Fibroblast of lung (primary cell): ENCODE measurements around the gene NFIC. TPM values are rescaled to one million over a fixed set of nuclear protein-coding genes. Genes with fewer than 3 reads are reported as not detected.

Source experiments
- DNase-seq, 2 donors: peaks; one replicate each; pipeline versions ENCODE4 v3.0.0 to v3.0.0-alpha.2; 2010; ENCODE audit warnings: low read depth in 2 of 2
- H2AFZ ChIP-seq: 2 replicates; pipeline ENCODE4 v1.5.1; 2012; ENCODE audit warnings: low read length, control low read depth, inconsistent platforms
- H3K27ac ChIP-seq: 2 replicates; pipeline ENCODE4 v1.5.1; 2011; ENCODE audit warnings: low read length, control low read depth; ENCODE audit not compliant: insufficient read depth
- H3K27me3 ChIP-seq: 2 replicates; pipeline ENCODE4 v1.5.1; 2011; ENCODE audit warnings: mild to moderate bottlenecking, low read length; ENCODE audit not compliant: control insufficient read depth, insufficient read depth
- H3K36me3 ChIP-seq: 2 replicates; pipeline ENCODE4 v1.5.1; 2011; ENCODE audit warnings: low read length; ENCODE audit not compliant: control insufficient read depth, insufficient read depth
- H3K4me1 ChIP-seq: 2 replicates; pipeline ENCODE4 v1.5.1; 2011; ENCODE audit warnings: low read length; ENCODE audit not compliant: control insufficient read depth, insufficient read depth; ENCODE audit errors: extremely low read depth
- H3K4me2 ChIP-seq: 2 replicates; pipeline ENCODE4 v1.5.1; 2011; ENCODE audit warnings: low read length, control low read depth; ENCODE audit not compliant: insufficient read depth; ENCODE audit errors: extremely low read depth
- H3K4me3 ChIP-seq, 4 experiments: fragments of 200-600 bp in 1 of 4; sonication (generic) in 1 of 4; replicated peaks in 1 of 4; 2 replicates each; pipeline ENCODE4 v1.5.1; 2011 to 2016; ENCODE audit warnings: low read length in 4 of 4, low read depth in 3 of 4, mild to moderate bottlenecking in 3 of 4, control low read depth in 2 of 4, inconsistent platforms in 1 of 4, mixed read lengths in 1 of 4; ENCODE audit not compliant: insufficient read depth in 1 of 4; ENCODE audit errors: control extremely low read depth in 1 of 4
- H3K79me2 ChIP-seq: 2 replicates; pipeline ENCODE4 v1.5.1; 2012; ENCODE audit warnings: mild to moderate bottlenecking, low read length, inconsistent platforms; ENCODE audit not compliant: control insufficient read depth, insufficient read depth
- H3K9ac ChIP-seq: 2 replicates; pipeline ENCODE4 v1.5.1; 2011; ENCODE audit warnings: mild to moderate bottlenecking, low read length, control low read depth; ENCODE audit not compliant: insufficient read depth
- H3K9me3 ChIP-seq: 2 replicates; pipeline ENCODE4 v1.5.1; 2012; ENCODE audit warnings: low read depth, low read length; ENCODE audit not compliant: control insufficient read depth, insufficient read depth
- H4K20me1 ChIP-seq: 2 replicates; pipeline ENCODE4 v1.5.1; 2011; ENCODE audit warnings: low read length; ENCODE audit not compliant: control insufficient read depth, insufficient read depth; ENCODE audit errors: extremely low read depth
- CTCF ChIP-seq, 2 donors: IDR thresholded peaks in 1 of 2; conservative IDR thresholded peaks in 1 of 2; 1 replicate in 1 of 2; 2 replicates in 1 of 2; pipeline ENCODE4 v1.5.1; 2011 to 2012; ENCODE audit warnings: low read length in 2 of 2, control low read depth in 1 of 2, inconsistent platforms in 1 of 2, low read depth in 1 of 2, mild to moderate bottlenecking in 1 of 2
- EZH2 ChIP-seq: IDR thresholded peaks from 2 replicates; pipeline ENCODE4 v1.5.1; 2012; ENCODE audit warnings: low read length, control low read depth, mild to moderate bottlenecking; ENCODE audit errors: missing control alignments
- polyA plus RNA-seq, 2 donors: library from polyadenylated mRNA; depleted of rRNA in 1 of 2; stranded (reverse) in 1 of 2; unstranded in 1 of 2; fragments of >200 nt; gene quantifications; 2 replicates each; pipeline ENCODE4 v1.2.1, GENCODE V29; 2011 to 2012; ENCODE audit warnings: missing spikeins in 1 of 2
- total RNA-seq: library from RNA; depleted of rRNA; stranded (reverse); fragments of >200 nt; gene quantifications from 2 replicates; pipeline ENCODE4 v1.2.1, GENCODE V29; 2014

NFIC gene
- total and polyA plus RNA-seq, 2 donors (not counting 1 experiment from before 2014, with no cell fraction given), result 7.9 to 66.4 TPM

- H3K79me2 ChIP-seq, result no peaks in the 10 kb centered on the region
- no peak overlapping the region for H3K27ac ChIP-seq
- no peak for TF ChIP-seq EZH2
- TF ChIP-seq CTCF (conservative IDR thresholded peaks at IDR 0.05 in 1 of 2, IDR thresholded peaks at IDR 0.05 in 1 of 2; ENCODE audit: low read depth in 1 of 2, low read length in 2 of 2), result no peak
- no peak overlapping the region for H3K4me2 ChIP-seq
- H3K9ac ChIP-seq, result no peak overlapping the region
- H3K4me3 ChIP-seq, result no peak overlapping the region
- no peaks in the 10 kb centered on the region for H4K20me1 ChIP-seq
- no peaks in the 10 kb centered on the region for H3K4me1 ChIP-seq
- no peaks in the 10 kb centered on the region for H3K36me3 ChIP-seq
- H3K9me3 ChIP-seq, result no peaks in the 10 kb centered on the region
- H3K27me3 ChIP-seq, result peaks cover 12% of the 10 kb centered on the region
- no peak for DNase-seq
- H2AFZ ChIP-seq, result no peak overlapping the region
Observed at GRCh38 chr19:3477951-3478350, 111.6 kb downstream of the NFIC start.

GRCh38 chr19:3478409-3479176, 112.2 kb downstream of the NFIC start:
- no peaks in the 10 kb centered on the region for H3K4me1 ChIP-seq
- no peaks in the 10 kb centered on the region for H4K20me1 ChIP-seq
- peaks cover 12% of the 10 kb centered on the region for H3K27me3 ChIP-seq
- DNase-seq, result no peak
- no peaks in the 10 kb centered on the region for H3K79me2 ChIP-seq
- TF ChIP-seq CTCF (conservative IDR thresholded peaks at IDR 0.05 in 1 of 2, IDR thresholded peaks at IDR 0.05 in 1 of 2; ENCODE audit: low read depth in 1 of 2, low read length in 2 of 2) (no peak), EZH2 (no peak)
- H3K9me3 ChIP-seq, result no peaks in the 10 kb centered on the region
- H3K36me3 ChIP-seq, result no peaks in the 10 kb centered on the region
- no peak overlapping the region for H3K4me2 ChIP-seq
- no peak overlapping the region for H3K4me3 ChIP-seq
- no peak overlapping the region for H3K9ac ChIP-seq
- H2AFZ ChIP-seq, result no peak overlapping the region
- no peak overlapping the region for H3K27ac ChIP-seq

GRCh38 chr19:3479177-3479833, 112.9 kb downstream of the NFIC start:
- no peak overlapping the region for H3K27ac ChIP-seq
- H4K20me1 ChIP-seq, result no peaks in the 10 kb centered on the region
- no peak overlapping the region for H3K9ac ChIP-seq
- no peak for DNase-seq
- H3K79me2 ChIP-seq, result no peaks in the 10 kb centered on the region
- H3K27me3 ChIP-seq, result peaks cover 12% of the 10 kb centered on the region
- no peaks in the 10 kb centered on the region for H3K4me1 ChIP-seq
- H2AFZ ChIP-seq, result no peak overlapping the region
- TF ChIP-seq EZH2, result no peak
- TF ChIP-seq CTCF (conservative IDR thresholded peaks at IDR 0.05 in 1 of 2, IDR thresholded peaks at IDR 0.05 in 1 of 2; ENCODE audit: low read depth in 1 of 2, low read length in 2 of 2), result no peak
- no peak overlapping the region for H3K4me3 ChIP-seq
- no peaks in the 10 kb centered on the region for H3K36me3 ChIP-seq
- H3K9me3 ChIP-seq, result no peaks in the 10 kb centered on the region
- H3K4me2 ChIP-seq, result no peak overlapping the region
